ENCODE measurements around the gene NDUFA8.

Gene NDUFA8

DNA sequence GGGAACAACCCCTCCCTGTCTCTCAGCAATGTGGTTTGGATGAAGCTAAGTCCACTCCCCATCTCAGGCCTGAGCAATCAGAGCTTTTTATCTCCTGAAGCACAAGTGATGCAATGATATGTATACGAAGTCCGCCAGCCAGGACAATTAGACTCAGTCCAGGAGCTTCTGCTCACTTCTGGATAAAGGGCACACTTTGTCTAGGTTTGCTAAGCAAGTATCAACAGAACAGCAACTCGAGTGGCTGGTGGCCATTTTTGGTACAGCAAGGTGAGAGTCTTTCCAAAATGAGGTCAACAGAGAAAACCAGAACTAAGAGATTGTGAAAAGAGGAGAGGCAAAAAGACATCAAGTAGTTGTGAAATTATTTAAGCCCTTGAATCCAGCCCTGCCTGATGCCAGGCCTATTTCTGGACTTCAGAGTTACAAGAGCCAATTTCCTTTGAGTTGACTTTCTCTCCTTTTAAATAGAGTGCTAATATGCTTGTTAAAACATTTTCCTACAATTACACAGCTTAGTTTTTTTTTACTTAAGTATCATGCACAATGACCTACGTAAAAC lies 8.2 kb downstream of the NDUFA8 start:
- peaks cover 24 to 27% of the 10 kb centered on the region in 2 donors for H3K36me3 ChIP-seq (ENCODE audit: control insufficient read depth in 1 of 2, insufficient read depth in 2 of 2, low read length in 2 of 2)
- no peaks in the 10 kb centered on the region for H3K27me3 ChIP-seq (ENCODE audit: low read depth, low read length)
- no peaks in the 10 kb centered on the region for H3K9me3 ChIP-seq (ENCODE audit: control insufficient read depth in 1 of 2, low read length in 2 of 2)
- H3K4me3 ChIP-seq (ENCODE audit: low read depth in 1 of 2, low read length in 2 of 2): no peak overlapping the region
- no peak overlapping the region for H3K27ac ChIP-seq (ENCODE audit: low read length)
- peaks cover 0 to under 1% of the 10 kb centered on the region in 2 donors for H3K4me1 ChIP-seq (ENCODE audit: control insufficient read depth in 1 of 2, insufficient read depth in 2 of 2, low read length in 2 of 2)

DNA sequence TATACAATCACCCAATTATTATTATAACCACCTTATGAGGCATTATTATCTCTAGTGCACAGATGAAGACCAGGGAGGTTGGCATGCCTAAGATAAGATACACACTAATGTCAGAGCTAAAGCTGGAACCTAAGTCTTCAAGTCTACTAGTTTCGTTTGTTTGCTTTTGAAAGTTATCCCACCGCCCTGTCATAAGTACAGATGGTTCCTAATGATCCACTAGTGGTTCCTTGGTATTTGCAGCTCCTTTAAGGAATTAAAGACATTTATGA lies 14.1 kb downstream of the NDUFA8 start:
- no peak overlapping the region for H3K27ac ChIP-seq (ENCODE audit: low read length)
- H3K4me1 ChIP-seq (ENCODE audit: control insufficient read depth in 1 of 2, insufficient read depth in 2 of 2, low read length in 2 of 2): no peaks in the 10 kb centered on the region
- H3K9me3 ChIP-seq (ENCODE audit: control insufficient read depth in 1 of 2, low read length in 2 of 2): no peaks in the 10 kb centered on the region
- H3K27me3 ChIP-seq (ENCODE audit: low read depth, low read length): no peaks in the 10 kb centered on the region
- H3K4me3 ChIP-seq (ENCODE audit: low read depth in 1 of 2, low read length in 2 of 2): no peak overlapping the region
- H3K36me3 ChIP-seq (ENCODE audit: control insufficient read depth in 1 of 2, insufficient read depth in 2 of 2, low read length in 2 of 2): peaks cover 47 to 71% of the 10 kb centered on the region in 2 donors

DNA sequence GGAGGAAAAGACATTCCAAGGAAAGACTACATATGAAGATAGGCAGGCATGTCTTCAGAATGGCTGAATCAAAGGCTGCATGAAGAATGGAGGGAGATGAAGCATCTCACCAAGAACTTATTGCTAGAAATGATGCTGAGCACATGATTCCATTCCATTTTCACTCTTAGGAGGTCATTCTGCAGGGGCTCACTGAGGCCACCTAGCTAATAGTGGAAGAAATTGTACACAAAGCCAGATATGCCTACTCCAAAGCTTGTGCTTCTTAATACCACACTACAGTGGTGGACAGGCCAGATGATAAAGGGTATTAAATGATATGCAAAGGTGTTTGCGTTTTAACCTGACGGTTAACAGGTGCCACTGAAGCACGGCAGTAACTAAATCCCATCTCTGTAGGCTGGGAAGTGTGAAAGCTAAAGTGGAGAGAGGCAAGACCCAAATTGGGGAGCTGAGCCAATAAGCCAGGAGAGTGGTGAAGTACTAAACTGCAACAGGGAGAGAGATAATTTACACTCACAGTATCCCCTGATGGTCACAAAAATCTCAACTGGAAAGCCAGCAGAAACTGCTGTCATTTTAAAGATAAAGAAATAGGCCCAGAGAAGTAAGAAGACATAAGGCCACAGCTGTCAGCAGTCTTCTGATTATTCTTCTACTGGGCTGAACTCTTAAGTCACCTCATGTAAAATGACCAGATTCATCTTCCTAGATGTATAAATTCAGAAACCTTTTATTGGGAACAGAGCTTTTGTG lies 14.6 kb downstream of the NDUFA8 start:
- Histone ChIP-seq H3K36me3 (ENCODE audit: control insufficient read depth in 1 of 2, insufficient read depth in 2 of 2, low read length in 2 of 2) (peaks cover 47 to 70% of the 10 kb centered on the region in 2 donors), H3K4me3 (ENCODE audit: low read depth in 1 of 2, low read length in 2 of 2) (no peak overlapping the region), H3K27ac (ENCODE audit: low read length) (no peak overlapping the region), H3K27me3 (ENCODE audit: low read depth, low read length) (no peaks in the 10 kb centered on the region), H3K9me3 (ENCODE audit: control insufficient read depth in 1 of 2, low read length in 2 of 2) (no peaks in the 10 kb centered on the region), H3K4me1 (ENCODE audit: control insufficient read depth in 1 of 2, insufficient read depth in 2 of 2, low read length in 2 of 2) (no peaks in the 10 kb centered on the region)

DNA sequence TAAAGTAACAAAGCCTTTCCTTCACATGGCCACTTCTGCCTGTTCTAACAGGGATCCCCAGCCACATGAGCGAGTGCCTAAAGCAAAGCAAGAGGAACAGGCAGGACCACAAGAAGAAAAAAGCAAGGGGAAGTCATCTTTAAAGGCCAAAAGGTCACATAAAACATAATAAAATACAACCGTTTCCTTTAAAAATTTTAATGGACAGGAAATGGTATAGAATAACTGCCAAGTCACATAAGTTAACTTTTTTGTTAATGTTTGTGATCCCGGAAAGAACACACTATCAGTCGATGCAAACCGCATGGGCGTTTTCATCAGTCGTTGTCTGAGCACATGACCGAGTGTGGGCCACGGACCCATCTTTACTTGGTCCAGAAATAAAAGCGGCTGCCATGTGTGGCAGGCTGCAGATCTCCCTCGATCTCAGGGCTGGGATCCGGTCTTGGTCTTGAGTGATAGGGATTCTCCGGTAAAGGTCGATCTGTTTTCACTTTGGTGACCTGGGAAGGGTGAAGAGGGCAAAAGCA lies 15.6 kb downstream of the NDUFA8 start:
- H3K27me3 ChIP-seq (ENCODE audit: low read depth, low read length): no peaks in the 10 kb centered on the region
- H3K27ac ChIP-seq (ENCODE audit: low read length): no peak overlapping the region
- H3K9me3 ChIP-seq (ENCODE audit: control insufficient read depth in 1 of 2, low read length in 2 of 2): no peaks in the 10 kb centered on the region
- H3K36me3 ChIP-seq (ENCODE audit: control insufficient read depth in 1 of 2, insufficient read depth in 2 of 2, low read length in 2 of 2): peaks cover 42 to 59% of the 10 kb centered on the region in 2 donors
- no peaks in the 10 kb centered on the region for H3K4me1 ChIP-seq (ENCODE audit: control insufficient read depth in 1 of 2, insufficient read depth in 2 of 2, low read length in 2 of 2)
- H3K4me3 ChIP-seq (ENCODE audit: low read depth in 1 of 2, low read length in 2 of 2): no peak overlapping the region

DNA sequence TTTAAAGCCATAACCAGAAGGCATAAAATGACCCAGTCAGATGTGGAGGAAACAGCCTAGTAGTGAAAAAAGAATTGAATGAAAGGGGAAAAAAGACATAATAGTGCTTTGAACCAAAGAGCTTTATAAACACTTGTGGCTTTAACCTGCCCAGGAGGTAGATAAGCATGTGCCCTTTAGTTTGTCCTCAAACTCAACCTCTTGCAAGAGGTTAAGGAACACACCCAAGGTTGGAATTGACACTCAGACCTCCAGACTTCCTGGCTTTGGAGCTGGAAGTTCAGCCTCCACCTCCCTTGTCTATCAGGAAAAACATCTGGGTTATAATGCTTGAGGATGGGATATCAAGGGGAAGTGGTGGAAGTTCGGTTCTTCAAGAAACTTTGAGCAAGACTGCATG lies 16.3 kb downstream of the NDUFA8 start:
- no peak overlapping the region for H3K4me3 ChIP-seq (ENCODE audit: low read depth in 1 of 2, low read length in 2 of 2)
- H3K9me3 ChIP-seq (ENCODE audit: control insufficient read depth in 1 of 2, low read length in 2 of 2): no peaks in the 10 kb centered on the region
- H3K27me3 ChIP-seq (ENCODE audit: low read depth, low read length): no peaks in the 10 kb centered on the region
- no peaks in the 10 kb centered on the region for H3K4me1 ChIP-seq (ENCODE audit: control insufficient read depth in 1 of 2, insufficient read depth in 2 of 2, low read length in 2 of 2)
- no peak overlapping the region for H3K27ac ChIP-seq (ENCODE audit: low read length)
- H3K36me3 ChIP-seq (ENCODE audit: control insufficient read depth in 1 of 2, insufficient read depth in 2 of 2, low read length in 2 of 2): peaks cover 41 to 58% of the 10 kb centered on the region in 2 donors

DNA sequence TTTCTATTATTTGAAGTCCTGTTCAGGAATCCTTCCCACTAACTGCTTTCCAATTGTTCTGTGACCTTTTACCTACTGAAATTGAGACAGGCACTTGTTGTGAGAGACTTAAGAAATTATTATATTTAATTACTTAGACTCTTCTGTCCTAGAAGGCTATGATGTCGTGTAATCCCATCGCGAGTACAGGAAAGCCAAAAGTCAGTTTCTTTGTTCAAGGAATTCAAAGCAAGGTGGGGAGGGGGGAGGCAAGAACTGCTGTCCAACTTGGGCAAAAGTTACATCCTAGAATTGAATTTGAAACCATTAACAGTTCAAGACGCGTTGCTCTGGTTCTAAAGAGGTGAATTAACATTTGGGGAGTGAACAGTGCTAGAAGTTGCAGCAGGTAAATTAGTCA lies 17.9 kb downstream of the NDUFA8 start:
- no peak overlapping the region for H3K27ac ChIP-seq (ENCODE audit: low read length)
- H3K9me3 ChIP-seq (ENCODE audit: control insufficient read depth in 1 of 2, low read length in 2 of 2): no peaks in the 10 kb centered on the region
- H3K27me3 ChIP-seq (ENCODE audit: low read depth, low read length): no peaks in the 10 kb centered on the region
- no peak overlapping the region for H3K4me3 ChIP-seq (ENCODE audit: low read depth in 1 of 2, low read length in 2 of 2)
- no peaks in the 10 kb centered on the region for H3K4me1 ChIP-seq (ENCODE audit: control insufficient read depth in 1 of 2, insufficient read depth in 2 of 2, low read length in 2 of 2)
- peaks cover 33 to 46% of the 10 kb centered on the region in 2 donors for H3K36me3 ChIP-seq (ENCODE audit: control insufficient read depth in 1 of 2, insufficient read depth in 2 of 2, low read length in 2 of 2)

DNA sequence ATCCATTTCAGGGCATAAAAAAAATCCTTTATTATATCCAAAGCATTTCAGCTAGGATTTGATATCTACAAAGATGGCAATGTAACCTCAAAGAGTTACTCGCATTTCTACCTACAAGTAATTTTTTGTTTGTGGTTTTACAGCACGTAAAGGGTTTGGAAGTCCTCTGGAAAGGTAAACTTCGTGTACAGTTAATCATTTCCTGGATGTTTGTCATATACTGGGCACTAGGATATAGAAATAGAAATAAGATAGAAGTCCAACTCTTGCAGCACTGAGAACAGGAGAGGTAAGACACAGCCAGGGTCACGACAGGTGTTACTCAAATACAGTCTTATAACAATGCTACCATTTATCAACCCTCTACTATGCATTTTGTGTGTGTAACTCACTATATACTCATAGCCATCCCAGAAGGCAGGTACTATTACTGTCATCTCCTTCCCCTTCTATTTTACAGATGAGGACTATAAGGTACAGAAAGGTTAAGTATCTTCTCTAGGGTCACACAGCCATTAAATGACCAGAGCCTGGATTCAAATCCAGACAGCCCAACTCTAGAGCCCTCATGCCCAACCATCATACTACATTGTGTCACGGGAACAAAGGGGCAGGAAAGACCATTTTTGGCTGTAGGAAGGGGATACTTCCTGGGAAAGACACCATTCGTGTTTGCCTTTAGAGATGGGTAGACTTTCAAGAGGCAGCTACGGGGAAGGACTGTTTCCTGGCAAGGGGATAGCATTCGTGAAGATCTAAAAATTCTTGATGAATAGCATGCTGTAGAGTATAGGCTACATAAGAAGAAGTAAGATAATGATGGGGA lies 19.0 kb downstream of the NDUFA8 start:
- Histone ChIP-seq H3K36me3 (ENCODE audit: control insufficient read depth in 1 of 2, insufficient read depth in 2 of 2, low read length in 2 of 2) (peaks cover 30 to 36% of the 10 kb centered on the region in 2 donors), H3K4me3 (ENCODE audit: low read depth in 1 of 2, low read length in 2 of 2) (no peak overlapping the region), H3K27me3 (ENCODE audit: low read depth, low read length) (no peaks in the 10 kb centered on the region), H3K27ac (ENCODE audit: low read length) (no peak overlapping the region), H3K4me1 (ENCODE audit: control insufficient read depth in 1 of 2, insufficient read depth in 2 of 2, low read length in 2 of 2) (no peaks in the 10 kb centered on the region), H3K9me3 (ENCODE audit: control insufficient read depth in 1 of 2, low read length in 2 of 2) (no peaks in the 10 kb centered on the region)

DNA sequence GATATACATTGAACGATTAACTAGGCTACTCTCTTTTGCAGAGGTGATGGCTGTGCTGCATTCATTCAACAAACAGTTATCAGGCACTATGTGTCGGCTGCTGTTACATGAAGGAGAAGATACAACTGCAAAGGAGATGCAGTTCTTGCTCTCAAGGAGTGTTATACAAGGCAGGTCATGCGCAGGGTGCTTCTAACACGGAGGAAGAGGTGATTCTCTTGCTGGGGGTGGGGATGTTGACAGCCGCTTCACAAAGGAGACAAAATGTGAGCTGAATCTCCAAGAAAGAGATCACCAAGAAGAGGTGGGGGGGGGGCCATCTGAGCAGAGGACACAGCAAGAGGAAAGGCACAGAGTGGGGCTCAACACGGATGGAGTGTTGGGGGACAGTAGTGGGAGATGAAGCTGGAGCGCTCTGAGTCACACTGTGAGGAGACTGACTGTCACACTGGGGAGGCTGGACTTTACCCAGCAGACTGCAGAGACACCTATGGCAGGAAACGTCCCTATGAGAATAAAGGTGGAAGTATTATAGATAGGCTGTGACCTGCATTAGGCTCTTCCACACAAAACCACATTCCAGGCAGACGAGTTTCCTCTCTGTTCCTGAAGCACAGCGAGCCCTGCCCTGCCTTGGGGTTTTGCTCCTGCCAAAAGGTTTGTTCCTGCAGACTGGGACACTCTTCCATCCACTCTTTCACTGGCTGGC lies 20.9 kb downstream of the NDUFA8 start:
- Histone ChIP-seq H3K27ac (ENCODE audit: low read length) (no peak overlapping the region), H3K36me3 (ENCODE audit: control insufficient read depth in 1 of 2, insufficient read depth in 2 of 2, low read length in 2 of 2) (peaks cover 15 to 18% of the 10 kb centered on the region in 2 donors), H3K9me3 (ENCODE audit: control insufficient read depth in 1 of 2, low read length in 2 of 2) (no peaks in the 10 kb centered on the region), H3K4me3 (ENCODE audit: low read depth in 1 of 2, low read length in 2 of 2) (no peak overlapping the region), H3K4me1 (ENCODE audit: control insufficient read depth in 1 of 2, insufficient read depth in 2 of 2, low read length in 2 of 2) (no peaks in the 10 kb centered on the region), H3K27me3 (ENCODE audit: low read depth, low read length) (no peaks in the 10 kb centered on the region)

DNA sequence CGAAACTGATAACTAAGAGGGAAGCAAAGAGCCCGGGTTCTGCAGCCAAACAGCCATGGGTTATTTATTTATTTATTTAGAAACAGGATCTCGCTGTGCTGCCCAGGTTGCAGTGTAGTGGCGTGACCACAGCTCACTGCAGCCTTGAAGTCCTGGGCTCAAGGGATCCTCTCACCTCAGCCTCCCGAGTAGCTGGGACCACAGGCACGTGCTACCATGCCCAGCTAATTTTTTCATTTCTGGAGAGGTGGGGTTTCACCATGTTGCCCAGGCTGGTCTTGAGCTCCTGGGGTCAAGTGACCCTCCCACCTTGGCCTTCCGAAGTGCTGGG lies 24.1 kb downstream of the NDUFA8 start:
- H3K4me3 ChIP-seq (ENCODE audit: low read depth in 1 of 2, low read length in 2 of 2): no peak overlapping the region
- no peaks in the 10 kb centered on the region for H3K4me1 ChIP-seq (ENCODE audit: control insufficient read depth in 1 of 2, insufficient read depth in 2 of 2, low read length in 2 of 2)
- H3K36me3 ChIP-seq (ENCODE audit: control insufficient read depth in 1 of 2, insufficient read depth in 2 of 2, low read length in 2 of 2): no peaks in the 10 kb centered on the region

DNA sequence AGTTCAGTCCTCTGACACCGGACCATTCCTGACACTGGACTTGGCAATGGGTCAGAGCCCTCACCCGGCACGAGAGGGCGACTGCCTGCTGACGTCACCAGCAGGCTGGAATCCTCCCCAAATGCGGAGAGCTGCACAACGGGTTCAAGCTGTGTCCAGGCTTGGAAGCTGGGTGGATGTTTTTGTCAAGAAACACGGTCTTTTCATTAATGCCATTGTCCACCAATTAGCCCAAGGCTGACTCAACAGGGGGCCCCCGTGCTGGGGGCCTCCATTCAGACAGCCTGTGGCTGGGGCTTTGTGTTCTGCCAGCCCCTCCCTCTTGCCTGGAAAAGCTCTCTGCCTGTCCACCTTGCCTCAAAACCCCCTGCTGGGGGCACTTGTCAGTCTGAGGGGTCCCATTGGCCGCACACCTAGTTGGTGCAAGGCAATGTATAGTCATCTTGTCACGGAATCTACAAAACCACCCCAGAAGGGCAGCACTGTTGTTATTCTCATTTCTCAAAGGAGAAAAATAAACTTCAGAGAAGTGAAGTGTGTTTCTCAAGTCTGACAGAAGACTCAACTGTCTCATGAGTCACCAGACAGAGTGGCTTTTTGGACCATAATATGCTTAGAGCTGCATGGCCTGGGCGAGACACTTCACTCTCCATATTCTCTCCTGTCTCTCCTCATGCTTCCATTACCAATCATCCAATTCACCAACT lies 24.6 kb downstream of the NDUFA8 start:
- Histone ChIP-seq H3K27me3 (ENCODE audit: low read depth, low read length) (no peaks in the 10 kb centered on the region), H3K4me3 (ENCODE audit: low read depth in 1 of 2, low read length in 2 of 2) (no peak overlapping the region), H3K27ac (ENCODE audit: low read length) (no peak overlapping the region), H3K4me1 (ENCODE audit: control insufficient read depth in 1 of 2, insufficient read depth in 2 of 2, low read length in 2 of 2) (no peaks in the 10 kb centered on the region), H3K36me3 (ENCODE audit: control insufficient read depth in 1 of 2, insufficient read depth in 2 of 2, low read length in 2 of 2) (no peaks in the 10 kb centered on the region), H3K9me3 (ENCODE audit: control insufficient read depth in 1 of 2, low read length in 2 of 2) (no peaks in the 10 kb centered on the region)

More for the DNA sequence above, 24.1 kb downstream of the NDUFA8 start:
- no peak overlapping the region for H3K27ac ChIP-seq (ENCODE audit: low read length)
- H3K27me3 ChIP-seq (ENCODE audit: low read depth, low read length): no peaks in the 10 kb centered on the region
- no peaks in the 10 kb centered on the region for H3K9me3 ChIP-seq (ENCODE audit: control insufficient read depth in 1 of 2, low read length in 2 of 2)
